DOHH2 (cell line): Measurements from ENCODE around the gene MMP19.
"Not testable (repeated sequence)": the region's sequence is repeated elsewhere in the genome, so short reads cannot be mapped to it uniquely, and the experiment has no call there.

Experiments
- H3F3A ChIP-seq: fragments of 200-600 bp; sonication (generic), shearing (Covaris generic); 2 replicates; pipeline ENCODE4 v1.6.0; 2016; ENCODE audit warnings: antibody characterized with exemption, mild to moderate bottlenecking; ENCODE audit not compliant: control insufficient read depth, insufficient read depth
- H3K27ac ChIP-seq: fragments of 200-600 bp; sonication (generic); 2 replicates; pipeline ENCODE4 v1.5.1; 2014; ENCODE audit warnings: low read depth, mild to moderate bottlenecking, low read length, moderate library complexity
- H3K27me3 ChIP-seq: fragments of 200-600 bp; sonication (generic); 2 replicates; pipeline ENCODE4 v1.6.1; 2014; ENCODE audit warnings: mild to moderate bottlenecking, low read length, mixed read lengths; ENCODE audit not compliant: control insufficient read depth
- H3K36me3 ChIP-seq: fragments of 200-600 bp; sonication (generic); 2 replicates; pipeline ENCODE4 v1.6.1; 2014; ENCODE audit warnings: mild to moderate bottlenecking, low read length, moderate library complexity, mixed read lengths; ENCODE audit not compliant: control insufficient read depth
- H3K4me1 ChIP-seq: fragments of 200-600 bp; sonication (generic); 2 replicates; pipeline ENCODE4 v1.6.1; 2014; ENCODE audit warnings: mild to moderate bottlenecking, low read length, mixed read lengths; ENCODE audit not compliant: control insufficient read depth
- H3K4me2 ChIP-seq: fragments of 200-600 bp; sonication (generic); 2 replicates; pipeline ENCODE4 v1.6.0; 2014; ENCODE audit warnings: mild to moderate bottlenecking, low read length, moderate library complexity
- H3K4me3 ChIP-seq: fragments of 200-600 bp; sonication (generic); 2 replicates; pipeline ENCODE4 v1.5.1; 2014; ENCODE audit warnings: mild to moderate bottlenecking, low read length, mixed read lengths
- H3K79me2 ChIP-seq: fragments of 200-600 bp; sonication (generic); 2 replicates; pipeline ENCODE4 v1.6.1; 2014; ENCODE audit warnings: mild to moderate bottlenecking, low read length, mixed read lengths; ENCODE audit not compliant: control insufficient read depth
- H3K9me2 ChIP-seq: fragments of 200-600 bp; sonication (generic); replicated peaks from 2 replicates; pipeline ENCODE4 v1.6.1; 2014; ENCODE audit warnings: mild to moderate bottlenecking, low read length, mixed read lengths; ENCODE audit not compliant: control insufficient read depth
- H3K9me3 ChIP-seq: fragments of 200-600 bp; sonication (generic); 2 replicates; pipeline ENCODE4 v1.6.1; 2014; ENCODE audit warnings: antibody characterized with exemption, low read length, mixed read lengths; ENCODE audit not compliant: control insufficient read depth, insufficient read depth
- H4K20me1 ChIP-seq: fragments of 200-600 bp; sonication (generic); 2 replicates; pipeline ENCODE4 v1.6.0; 2014; ENCODE audit warnings: low read depth, mild to moderate bottlenecking, antibody characterized with exemption, low read length, moderate library complexity; ENCODE audit not compliant: control insufficient read depth, insufficient read depth
- EZH2phosphoT487 ChIP-seq: fragments of 200-600 bp; sonication (generic); IDR thresholded peaks from 2 replicates; pipeline ENCODE4 v1.6.1; 2017; ENCODE audit warnings: borderline replicate concordance, mild to moderate bottlenecking, antibody characterized with exemption, low read length, moderate library complexity, mixed read lengths
- TF ChIP-seq, protein P1 (sequence below): fragments of 200-600 bp; sonication (generic); IDR thresholded peaks from one replicate; pipeline ENCODE4 v1.5.1; 2014; ENCODE audit warnings: antibody characterized with exemption, mild to moderate bottlenecking, low read depth, low read length; ENCODE audit not compliant: poor library complexity, severe bottlenecking

Gene MMP19

GRCh38 chr12:55865327-55865726, 22.6 kb upstream of the MMP19 start:
- H3K4me1 ChIP-seq = no peaks in the 10 kb centered on the region; the same call in 1 of the 2 replicates
- H3K36me3 ChIP-seq = no peaks in the 10 kb centered on the region
- H3F3A ChIP-seq = no peaks in the 10 kb centered on the region
- no peaks in the 10 kb centered on the region for H3K9me2 ChIP-seq
- H3K27ac ChIP-seq = no peak overlapping the region
- no peaks in the 10 kb centered on the region for H3K27me3 ChIP-seq
- TF ChIP-seq EZH2phosphoT487 = no peak
- TF ChIP-seq, protein P1, sequence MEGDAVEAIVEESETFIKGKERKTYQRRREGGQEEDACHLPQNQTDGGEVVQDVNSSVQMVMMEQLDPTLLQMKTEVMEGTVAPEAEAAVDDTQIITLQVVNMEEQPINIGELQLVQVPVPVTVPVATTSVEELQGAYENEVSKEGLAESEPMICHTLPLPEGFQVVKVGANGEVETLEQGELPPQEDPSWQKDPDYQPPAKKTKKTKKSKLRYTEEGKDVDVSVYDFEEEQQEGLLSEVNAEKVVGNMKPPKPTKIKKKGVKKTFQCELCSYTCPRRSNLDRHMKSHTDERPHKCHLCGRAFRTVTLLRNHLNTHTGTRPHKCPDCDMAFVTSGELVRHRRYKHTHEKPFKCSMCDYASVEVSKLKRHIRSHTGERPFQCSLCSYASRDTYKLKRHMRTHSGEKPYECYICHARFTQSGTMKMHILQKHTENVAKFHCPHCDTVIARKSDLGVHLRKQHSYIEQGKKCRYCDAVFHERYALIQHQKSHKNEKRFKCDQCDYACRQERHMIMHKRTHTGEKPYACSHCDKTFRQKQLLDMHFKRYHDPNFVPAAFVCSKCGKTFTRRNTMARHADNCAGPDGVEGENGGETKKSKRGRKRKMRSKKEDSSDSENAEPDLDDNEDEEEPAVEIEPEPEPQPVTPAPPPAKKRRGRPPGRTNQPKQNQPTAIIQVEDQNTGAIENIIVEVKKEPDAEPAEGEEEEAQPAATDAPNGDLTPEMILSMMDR = no peak
- H3K9me3 ChIP-seq = no peaks in the 10 kb centered on the region
- H3K4me2 ChIP-seq = no peak overlapping the region
- no peaks in the 10 kb centered on the region for H4K20me1 ChIP-seq
- no peaks in the 10 kb centered on the region for H3K79me2 ChIP-seq
- H3K4me3 ChIP-seq = no peak overlapping the region

DNA sequence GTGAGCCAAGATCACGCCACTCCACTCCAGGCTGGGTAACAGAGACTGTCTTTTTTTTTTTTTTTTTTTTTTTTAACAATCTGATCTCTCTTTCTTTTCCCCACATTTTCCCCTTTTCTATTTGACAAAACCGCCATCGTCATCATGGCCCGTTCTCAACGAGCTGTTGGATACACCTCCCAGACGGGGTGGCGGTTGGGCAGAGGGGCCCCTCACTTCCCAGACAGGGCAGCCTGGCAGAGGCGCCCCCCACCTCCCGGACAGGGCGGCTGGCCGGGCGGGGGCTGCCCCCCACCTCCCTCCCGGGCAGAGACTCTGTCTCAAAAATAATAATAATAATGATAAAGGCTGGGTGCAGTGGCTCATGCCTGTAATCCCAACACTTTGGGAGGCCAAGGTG, 20.2 kb upstream of the MMP19 start:
- not testable (repeated sequence) for H3F3A ChIP-seq, H3K36me3 ChIP-seq, H3K27ac ChIP-seq, H4K20me1 ChIP-seq, H3K9me2 ChIP-seq, H3K4me1 ChIP-seq, H3K4me3 ChIP-seq, H3K79me2 ChIP-seq, H3K9me3 ChIP-seq, H3K27me3 ChIP-seq, H3K4me2 ChIP-seq

DNA sequence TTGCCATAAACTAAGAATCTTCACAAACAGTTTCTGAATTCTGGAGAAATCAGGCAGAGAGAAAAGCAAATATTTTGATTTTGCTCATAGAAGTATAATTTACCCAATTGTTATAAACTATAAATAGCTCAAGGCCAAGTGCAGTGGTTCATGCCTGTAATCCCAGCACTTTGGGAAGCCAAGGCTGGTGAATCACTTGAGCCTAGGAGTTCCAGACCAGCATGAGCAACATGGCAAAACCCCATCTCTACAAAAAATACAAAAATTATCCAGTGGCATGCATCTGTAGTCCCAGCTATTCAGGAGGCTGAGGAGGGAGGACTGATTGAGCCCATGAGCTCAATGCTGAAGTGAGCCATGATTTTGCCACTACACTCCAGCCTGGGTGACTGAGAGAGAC, 19.6 kb upstream of the MMP19 start:
- Histone ChIP-seq H3K4me3 (no peak overlapping the region), H3K4me1 (no peaks in the 10 kb centered on the region), H3K27ac (no peak overlapping the region), H3K36me3 (no peaks in the 10 kb centered on the region), H3K27me3 (no peaks in the 10 kb centered on the region), H3K9me3 (no peaks in the 10 kb centered on the region), H3K79me2 (no peaks in the 10 kb centered on the region), H3K4me2 (no peak overlapping the region), H3F3A (no peaks in the 10 kb centered on the region), H3K9me2 (no peaks in the 10 kb centered on the region), H4K20me1 (no peaks in the 10 kb centered on the region)
- TF ChIP-seq, protein P1 = no peak
- TF ChIP-seq EZH2phosphoT487 = no peak

DNA sequence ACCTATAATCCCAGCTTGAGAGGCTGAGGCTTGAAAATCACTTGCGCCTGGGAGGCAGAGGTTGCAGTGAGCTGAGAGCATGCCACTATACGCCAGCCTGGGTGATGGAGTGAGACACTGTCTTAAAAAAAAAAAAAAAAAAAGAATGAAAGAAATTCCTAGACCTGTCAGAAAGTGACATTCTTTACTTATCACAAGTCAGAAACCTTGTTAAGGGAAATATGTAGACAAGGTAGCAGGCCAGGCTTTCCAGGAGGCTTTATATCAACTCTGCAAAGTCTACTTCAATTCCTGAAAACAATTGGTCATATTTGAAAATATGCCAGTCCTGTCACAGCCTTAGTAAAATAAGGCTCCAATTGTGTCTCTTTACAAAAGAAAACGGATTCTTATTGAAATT, 19.1 kb upstream of the MMP19 start:
- no peaks in the 10 kb centered on the region for H3K9me3 ChIP-seq
- no peaks in the 10 kb centered on the region for H4K20me1 ChIP-seq
- H3K79me2 ChIP-seq = no peaks in the 10 kb centered on the region
- no peak for TF ChIP-seq EZH2phosphoT487
- TF ChIP-seq, protein P1 = no peak
- no peak overlapping the region for H3K27ac ChIP-seq
- no peaks in the 10 kb centered on the region for H3K36me3 ChIP-seq
- no peaks in the 10 kb centered on the region for H3K4me1 ChIP-seq
- no peaks in the 10 kb centered on the region for H3K27me3 ChIP-seq
- H3F3A ChIP-seq = no peaks in the 10 kb centered on the region
- no peaks in the 10 kb centered on the region for H3K9me2 ChIP-seq
- no peak overlapping the region for H3K4me3 ChIP-seq
- H3K4me2 ChIP-seq = no peak overlapping the region
